A673 (cell line): ENCODE data around the gene SHISA9.

Experiments
- EZH2 ChIP-seq: fragments of 200-600 bp; sonication (generic); IDR thresholded peaks from 2 replicates; pipeline ENCODE4 v1.6.1; 2017; ENCODE audit warnings: borderline replicate concordance, low read depth, mild to moderate bottlenecking, mixed read lengths, antibody characterized with exemption, low read length; ENCODE audit not compliant: poor library complexity, severe bottlenecking
- TF ChIP-seq, protein P1 (sequence below): fragments of 300-800, 200-600 bp; sonication (generic); conservative IDR thresholded peaks from 2 replicates; pipeline ENCODE4 v1.5.1; 2017; ENCODE audit warnings: low read depth, mild to moderate bottlenecking, antibody characterized with exemption, low read length, moderate library complexity, mixed read lengths

GRCh38 chr16:13154799-13155198 lies 253.4 kb downstream of the SHISA9 start:
- no peak for TF ChIP-seq EZH2
- TF ChIP-seq, protein P1, sequence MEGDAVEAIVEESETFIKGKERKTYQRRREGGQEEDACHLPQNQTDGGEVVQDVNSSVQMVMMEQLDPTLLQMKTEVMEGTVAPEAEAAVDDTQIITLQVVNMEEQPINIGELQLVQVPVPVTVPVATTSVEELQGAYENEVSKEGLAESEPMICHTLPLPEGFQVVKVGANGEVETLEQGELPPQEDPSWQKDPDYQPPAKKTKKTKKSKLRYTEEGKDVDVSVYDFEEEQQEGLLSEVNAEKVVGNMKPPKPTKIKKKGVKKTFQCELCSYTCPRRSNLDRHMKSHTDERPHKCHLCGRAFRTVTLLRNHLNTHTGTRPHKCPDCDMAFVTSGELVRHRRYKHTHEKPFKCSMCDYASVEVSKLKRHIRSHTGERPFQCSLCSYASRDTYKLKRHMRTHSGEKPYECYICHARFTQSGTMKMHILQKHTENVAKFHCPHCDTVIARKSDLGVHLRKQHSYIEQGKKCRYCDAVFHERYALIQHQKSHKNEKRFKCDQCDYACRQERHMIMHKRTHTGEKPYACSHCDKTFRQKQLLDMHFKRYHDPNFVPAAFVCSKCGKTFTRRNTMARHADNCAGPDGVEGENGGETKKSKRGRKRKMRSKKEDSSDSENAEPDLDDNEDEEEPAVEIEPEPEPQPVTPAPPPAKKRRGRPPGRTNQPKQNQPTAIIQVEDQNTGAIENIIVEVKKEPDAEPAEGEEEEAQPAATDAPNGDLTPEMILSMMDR: no peak
